ENCODE results near the gene MEIOSIN. TPM values are rescaled to one million over a fixed set of nuclear protein-coding genes. Genes with fewer than 3 reads are reported as not detected.

MEIOSIN gene
- total and polyA plus RNA-seq, 2 of the 4 experiments (the other 2 are of a cell fraction) = not detected

DNA sequence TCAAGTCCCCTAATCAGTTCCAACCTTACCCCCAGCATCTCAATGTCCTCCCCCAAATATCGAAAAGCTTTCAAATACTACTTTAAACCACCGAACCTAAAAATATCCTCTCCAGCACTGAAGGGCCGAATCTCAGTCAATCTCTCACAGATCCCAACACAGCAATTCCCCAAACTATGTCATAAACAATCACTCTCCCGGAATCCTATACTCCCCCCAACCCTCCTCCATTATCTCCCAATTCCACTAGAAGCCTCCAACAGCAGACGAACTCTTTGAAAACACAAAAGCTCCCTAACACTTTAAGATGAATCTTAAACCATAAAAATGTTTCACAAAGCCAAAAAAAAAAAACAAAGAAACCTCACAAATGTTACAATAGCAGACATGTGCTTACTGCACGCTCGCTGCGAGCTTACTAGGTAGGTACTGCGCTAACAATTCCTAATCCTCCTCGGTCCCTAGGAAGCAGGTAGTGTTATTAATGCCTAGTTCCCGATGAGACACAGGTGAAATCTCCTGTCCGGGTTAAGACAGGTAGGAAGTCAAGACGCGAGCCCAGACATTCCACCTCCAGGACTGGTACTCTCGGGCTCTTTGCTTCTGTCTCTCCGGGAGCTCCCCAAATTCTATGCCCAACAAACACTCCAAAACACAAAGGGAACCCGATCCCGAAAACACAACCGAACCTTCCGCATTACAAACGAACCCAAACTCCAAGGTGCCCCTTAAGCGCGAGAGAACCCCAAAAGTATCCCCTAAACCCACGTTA is 16.7 kb upstream of the MEIOSIN start:
- Histone ChIP-seq H3K79me1 (ENCODE audit: low read depth in 1 of 2, low read length in 2 of 2) (peaks cover 23 to 80% of the 10 kb centered on the region in 2 experiments), H3K14ac (replicated peaks; ENCODE audit: low read depth, low read length) (peak overlapping the region; percentile 100), H3K56ac (ENCODE audit: extremely low read depth, insufficient read depth, low read length) (peak overlapping the region; percentile 97), H2BK15ac (ENCODE audit: low read depth, low read length) (peak overlapping the region; percentile 95; the same call in 2 of the 3 replicates), H2BK5ac (ENCODE audit: low read depth, low read length, poor library complexity, severe bottlenecking) (peak overlapping the region; percentile 49), H2BK120ac (ENCODE audit: low read depth, low read length) (peak overlapping the region; percentile 91), H2BK20ac (ENCODE audit: low read depth, low read length) (peak overlapping the region; percentile 70; the same call in 1 of the 2 replicates), H3K9me1 (ENCODE audit: insufficient read depth, low read length) (no peaks in the 10 kb centered on the region), H2AFZ (replicated peaks; ENCODE audit: low read length, poor library complexity) (peak overlapping the region; percentile 95), H4K5ac (ENCODE audit: low read depth, low read length) (peak overlapping the region; percentile 60), H3K9me3 (ENCODE audit: control insufficient read depth, insufficient read depth, low read length) (no peaks in the 10 kb centered on the region), H3K36me3 (ENCODE audit: control insufficient read depth, insufficient read depth, low read length) (peaks cover 15% of the 10 kb centered on the region), H2AK9ac (replicated peaks; ENCODE audit: low read depth, low read length, poor library complexity) (peak overlapping the region; percentile 98), H2AK5ac (ENCODE audit: low read depth, low read length) (peak overlapping the region; percentile 98), H4K8ac (ENCODE audit: low read depth in 2 of 2, low read length in 2 of 2) (peak overlapping the region; percentile 85 to 99), H3K23ac (ENCODE audit: low read depth, low read length) (peak overlapping the region; percentile 100), H3K9ac (ENCODE audit: low read depth, low read length) (peak overlapping the region; percentile 98), H3K4me3 (ENCODE audit: insufficient read depth, low read depth, low read length) (peak overlapping the region; percentile 54), H3K27me3 (ENCODE audit: control insufficient read depth, insufficient read depth, low read length) (no peaks in the 10 kb centered on the region), H3K4me2 (ENCODE audit: low read depth, low read length) (peak overlapping the region; percentile 91), H3K27ac (ENCODE audit: insufficient read depth, low read length) (peak overlapping the region; percentile 72), H4K20me1 (ENCODE audit: insufficient read depth, low read length) (no peaks in the 10 kb centered on the region), H4K91ac (ENCODE audit: insufficient read depth, low read depth, low read length) (peak overlapping the region; percentile 91), H3K18ac (ENCODE audit: low read depth, low read length) (peak overlapping the region; percentile 44), H3K4ac (ENCODE audit: low read depth, low read length) (peak overlapping the region; percentile 97), H3K4me1 (ENCODE audit: control insufficient read depth, insufficient read depth, low read length) (peaks cover 7% of the 10 kb centered on the region)
- WGBS, 2 experiments (ENCODE audit: extremely low coverage in 2 of 2, insufficient read length in 1 of 2) = 0% methylated on average over 6 of the region's 24 CpGs; no CpG with 5 or more reads in 1 of the 2 experiments
- TSS peak; percentile 44 for BruUV-seq (replicated peaks)
- CTCF ChIA-PET = interaction anchor here (1.3 to 2.0 kb wide), 2 partner anchors 23 to 24 kb away, joined by 4 to 10 read pairs; partner anchors contain the start of genes QPCTL and SNRPD2
- in situ Hi-C loops (cut with MboI; ENCODE audit: low sequenced_read_pairs) (no loop called here), intact Hi-C loops (cut with micrococcal nuclease) (loop anchor here (1.0 kb wide), 1 partner anchor 54 kb away; no protein-coding TSS in a partner anchor), dilution Hi-C loops (cut with HindIII; ENCODE audit: low sequenced_read_pairs, unreplicated experiment) (no loop called here)
- DNase-seq (no peak), ATAC-seq (ENCODE audit: low read depth) (0 out of 2 replicates have a peak, but pooled peaks have one; percentile 4)
- POLR2A ChIA-PET (ENCODE audit: unreplicated experiment) = interaction anchor here (0.5 to 1.0 kb wide), 5 partner anchors 9 to 54 kb away, joined by 3 to 21 read pairs (median 4); partner anchors contain the start of gene FBXO46
- peak; percentile 81; the same call in 1 of the 2 replicates for TF ChIP-seq MXI1 (IDR thresholded peaks at IDR 0.05; ENCODE audit: borderline replicate concordance, low read depth, low read length)
- TF ChIP-seq RAD21 (IDR thresholded peaks at IDR 0.05; ENCODE audit: low read length) = 0 out of 2 replicates have a peak, but pooled peaks have one; percentile 8
- TF ChIP-seq CHD1 (IDR thresholded peaks at IDR 0.05; ENCODE audit: low read depth, low read length) = no peak
